ENCODE measurements around the gene STOML1. TPM values are rescaled to one million over a fixed set of nuclear protein-coding genes. Genes with fewer than 3 reads are reported as not detected.

Gene STOML1
- total and polyA plus RNA-seq, 2 experiments from 2014 or later = 2.3 to 2.4 TPM

- no peak overlapping the region for H2AFZ ChIP-seq
- Mint-ChIP-seq H3K4me3 (no peak overlapping the region), H3K4me1 (no peaks in the 10 kb centered on the region; the same call in 2 of the 3 replicates), H3K9me3 (no peaks in the 10 kb centered on the region), H3K27ac (no peak overlapping the region), H3K27me3 (ENCODE audit: insufficient read depth, low read depth, poor library complexity) (peaks cover 12% of the 10 kb centered on the region), H3K36me3 (ENCODE audit: low read depth) (no peaks in the 10 kb centered on the region; the same call in 2 of the 3 replicates)
- no peak overlapping the region for H3K4me3 ChIP-seq
- ATAC-seq (no peak), DNase-seq (ENCODE audit: low spot score) (no peak)
- H3F3A ChIP-seq (replicated peaks; ENCODE audit: low read depth) = no peaks in the 10 kb centered on the region
- H3K79me2 ChIP-seq (replicated peaks; ENCODE audit: insufficient read depth) = no peaks in the 10 kb centered on the region
- no peaks in the 10 kb centered on the region for H4K20me1 ChIP-seq (replicated peaks; ENCODE audit: insufficient read depth)
- H3K4me1 ChIP-seq (ENCODE audit: insufficient read depth) = no peaks in the 10 kb centered on the region
- no peak overlapping the region for H3K27ac ChIP-seq (ENCODE audit: low read depth)
- no peak for TF ChIP-seq EZH2 (IDR thresholded peaks at IDR 0.05; ENCODE audit: low read depth, unreplicated experiment)
- TF ChIP-seq STAT1 (IDR thresholded peaks at IDR 0.05; ENCODE audit: unreplicated experiment) = no peak
- H3K4me2 ChIP-seq = no peak overlapping the region
- H3K36me3 ChIP-seq (ENCODE audit: insufficient read depth) = no peaks in the 10 kb centered on the region
- H3K27me3 ChIP-seq (ENCODE audit: insufficient read depth) = no peaks in the 10 kb centered on the region
- H3K9me2 ChIP-seq (ENCODE audit: insufficient read depth) = no peaks in the 10 kb centered on the region
Measured at GRCh38 chr15:73984208-73984979, 7.7 kb downstream of the STOML1 start.

- Histone ChIP-seq H3K4me1 (ENCODE audit: insufficient read depth) (no peaks in the 10 kb centered on the region), H3K79me2 (replicated peaks; ENCODE audit: insufficient read depth) (no peaks in the 10 kb centered on the region), H3K4me3 (no peak overlapping the region), H3K27ac (ENCODE audit: low read depth) (no peak overlapping the region), H3F3A (replicated peaks; ENCODE audit: low read depth) (no peaks in the 10 kb centered on the region), H3K36me3 (ENCODE audit: insufficient read depth) (no peaks in the 10 kb centered on the region), H3K27me3 (ENCODE audit: insufficient read depth) (no peaks in the 10 kb centered on the region), H3K9me2 (ENCODE audit: insufficient read depth) (no peaks in the 10 kb centered on the region), H3K4me2 (no peak overlapping the region), H4K20me1 (replicated peaks; ENCODE audit: insufficient read depth) (no peaks in the 10 kb centered on the region), H2AFZ (no peak overlapping the region)
- Mint-ChIP-seq H3K4me3 (no peak overlapping the region), H3K27ac (no peak overlapping the region), H3K9me3 (no peaks in the 10 kb centered on the region), H3K4me1 (no peaks in the 10 kb centered on the region; the same call in 2 of the 3 replicates), H3K27me3 (ENCODE audit: insufficient read depth, low read depth, poor library complexity) (peaks cover 12% of the 10 kb centered on the region), H3K36me3 (ENCODE audit: low read depth) (no peaks in the 10 kb centered on the region; the same call in 2 of the 3 replicates)
- no peak for TF ChIP-seq CREB1 (CRISPR knock-in tag; IDR thresholded peaks at IDR 0.05; ENCODE audit: low read depth)
- no peak for TF ChIP-seq ZNF114 (CRISPR knock-in tag; IDR thresholded peaks at IDR 0.05)
- TF ChIP-seq EZH2 (IDR thresholded peaks at IDR 0.05; ENCODE audit: low read depth, unreplicated experiment) = no peak
- no peak for TF ChIP-seq NANOG (IDR thresholded peaks at IDR 0.05; ENCODE audit: borderline replicate concordance)
- TF ChIP-seq REST (IDR thresholded peaks at IDR 0.05; ENCODE audit: unreplicated experiment) = no peak
- TF ChIP-seq, protein P1, sequence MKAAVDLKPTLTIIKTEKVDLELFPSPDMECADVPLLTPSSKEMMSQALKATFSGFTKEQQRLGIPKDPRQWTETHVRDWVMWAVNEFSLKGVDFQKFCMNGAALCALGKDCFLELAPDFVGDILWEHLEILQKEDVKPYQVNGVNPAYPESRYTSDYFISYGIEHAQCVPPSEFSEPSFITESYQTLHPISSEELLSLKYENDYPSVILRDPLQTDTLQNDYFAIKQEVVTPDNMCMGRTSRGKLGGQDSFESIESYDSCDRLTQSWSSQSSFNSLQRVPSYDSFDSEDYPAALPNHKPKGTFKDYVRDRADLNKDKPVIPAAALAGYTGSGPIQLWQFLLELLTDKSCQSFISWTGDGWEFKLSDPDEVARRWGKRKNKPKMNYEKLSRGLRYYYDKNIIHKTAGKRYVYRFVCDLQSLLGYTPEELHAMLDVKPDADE (IDR thresholded peaks at IDR 0.05) = no peak
- TF ChIP-seq POLR2AphosphoS5 (IDR thresholded peaks at IDR 0.05; ENCODE audit: low read depth) = no peak
- TF ChIP-seq ZNF331 (CRISPR knock-in tag; IDR thresholded peaks at IDR 0.05; ENCODE audit: low read depth) = no peak
- TF ChIP-seq, protein P2, sequence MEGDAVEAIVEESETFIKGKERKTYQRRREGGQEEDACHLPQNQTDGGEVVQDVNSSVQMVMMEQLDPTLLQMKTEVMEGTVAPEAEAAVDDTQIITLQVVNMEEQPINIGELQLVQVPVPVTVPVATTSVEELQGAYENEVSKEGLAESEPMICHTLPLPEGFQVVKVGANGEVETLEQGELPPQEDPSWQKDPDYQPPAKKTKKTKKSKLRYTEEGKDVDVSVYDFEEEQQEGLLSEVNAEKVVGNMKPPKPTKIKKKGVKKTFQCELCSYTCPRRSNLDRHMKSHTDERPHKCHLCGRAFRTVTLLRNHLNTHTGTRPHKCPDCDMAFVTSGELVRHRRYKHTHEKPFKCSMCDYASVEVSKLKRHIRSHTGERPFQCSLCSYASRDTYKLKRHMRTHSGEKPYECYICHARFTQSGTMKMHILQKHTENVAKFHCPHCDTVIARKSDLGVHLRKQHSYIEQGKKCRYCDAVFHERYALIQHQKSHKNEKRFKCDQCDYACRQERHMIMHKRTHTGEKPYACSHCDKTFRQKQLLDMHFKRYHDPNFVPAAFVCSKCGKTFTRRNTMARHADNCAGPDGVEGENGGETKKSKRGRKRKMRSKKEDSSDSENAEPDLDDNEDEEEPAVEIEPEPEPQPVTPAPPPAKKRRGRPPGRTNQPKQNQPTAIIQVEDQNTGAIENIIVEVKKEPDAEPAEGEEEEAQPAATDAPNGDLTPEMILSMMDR (conservative IDR thresholded peaks at IDR 0.05; ENCODE audit: low read depth in 2 of 2) = no peak
- TF ChIP-seq STAT1 (IDR thresholded peaks at IDR 0.05; ENCODE audit: unreplicated experiment) = no peak
- no peak for DNase-seq (ENCODE audit: low spot score)
- ATAC-seq = no peak
Measured at GRCh38 chr15:73983773-73984172, 8.3 kb downstream of the STOML1 start.
